NCI-H1105 (cell line): Measurements from ENCODE around the gene ERBB2.

ENCODE experiments used
- DNase-seq: peaks from one replicate; lab custom pipeline; 2025; lab: John Stamatoyannopoulos, UW

Gene ERBB2

DNA sequence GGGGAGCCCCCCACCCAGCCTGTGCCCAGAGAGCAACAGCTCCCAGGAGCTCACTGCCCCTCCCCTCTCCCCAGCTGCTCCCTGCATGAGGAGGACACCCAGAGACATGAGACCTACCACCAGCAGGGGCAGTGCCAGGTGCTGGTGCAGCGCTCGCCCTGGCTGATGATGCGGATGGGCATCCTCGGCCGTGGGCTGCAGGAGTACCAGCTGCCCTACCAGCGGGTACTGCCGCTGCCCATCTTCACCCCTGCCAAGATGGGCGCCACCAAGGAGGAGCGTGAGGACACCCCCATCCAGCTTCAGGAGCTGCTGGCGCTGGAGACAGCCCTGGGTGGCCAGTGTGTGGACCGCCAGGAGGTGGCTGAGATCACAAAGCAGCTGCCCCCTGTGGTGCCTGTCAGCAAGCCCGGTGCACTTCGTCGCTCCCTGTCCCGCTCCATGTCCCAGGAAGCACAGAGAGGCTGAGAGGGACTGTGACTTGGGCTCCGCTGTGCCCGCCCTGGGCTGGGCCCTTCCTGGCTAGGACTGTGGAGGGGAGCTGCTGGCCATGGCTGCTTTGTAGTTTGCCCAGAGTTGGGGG is 34.1 kb upstream of the ERBB2 start:
- DNase-seq: peak; percentile 18

DNA sequence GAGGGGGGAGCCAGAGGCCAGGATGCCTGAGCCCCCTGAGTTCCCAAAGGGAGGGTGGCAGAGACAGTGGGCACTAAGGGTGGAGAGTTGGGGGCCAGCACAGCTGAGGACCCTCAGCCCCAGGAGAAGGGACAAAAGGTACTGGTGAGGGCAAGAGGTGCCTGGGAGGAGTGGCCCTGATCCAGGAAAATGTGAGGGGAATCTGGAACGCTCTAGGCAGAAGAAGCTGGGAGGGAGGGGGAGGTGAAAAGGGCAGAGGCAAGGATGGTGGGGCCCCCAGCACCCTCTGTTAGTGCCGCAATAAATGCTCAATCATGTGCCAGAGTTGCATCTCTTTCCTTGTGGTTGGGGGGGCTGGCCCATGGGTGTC is 33.6 kb upstream of the ERBB2 start:
- no peak for DNase-seq

DNA sequence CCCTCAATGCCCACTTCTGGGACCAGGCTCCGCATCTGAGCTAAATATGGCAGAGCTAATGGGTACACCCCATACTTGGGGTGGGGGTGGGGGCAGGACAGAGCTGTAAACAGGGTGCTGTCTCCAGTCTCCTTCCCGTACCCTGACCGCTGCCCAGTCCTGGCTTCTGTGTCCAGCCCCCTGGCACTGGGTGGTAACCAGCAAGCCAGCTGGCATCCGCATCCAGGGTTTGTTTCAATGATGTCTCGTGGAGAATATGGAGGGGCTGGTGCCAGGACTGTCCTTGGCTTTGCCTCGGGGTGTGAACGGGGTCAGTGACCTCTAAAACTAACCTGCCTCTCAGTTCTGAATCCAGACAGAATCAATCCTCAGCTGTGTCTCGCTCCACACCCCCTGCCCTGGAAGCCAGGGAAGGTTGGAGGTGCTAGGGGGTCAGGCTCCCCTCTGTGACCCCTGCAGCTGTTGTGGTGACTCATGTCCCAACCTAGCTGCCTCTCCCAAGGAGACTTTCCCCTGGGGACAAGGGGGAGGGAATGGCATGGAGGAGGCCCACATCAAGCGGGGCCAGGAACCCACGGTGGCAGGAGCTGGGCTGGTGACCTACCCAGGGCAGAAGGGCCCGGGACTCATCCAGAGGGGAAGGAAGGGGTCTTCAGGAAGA is 33.1 kb upstream of the ERBB2 start:
- DNase-seq: no peak

DNA sequence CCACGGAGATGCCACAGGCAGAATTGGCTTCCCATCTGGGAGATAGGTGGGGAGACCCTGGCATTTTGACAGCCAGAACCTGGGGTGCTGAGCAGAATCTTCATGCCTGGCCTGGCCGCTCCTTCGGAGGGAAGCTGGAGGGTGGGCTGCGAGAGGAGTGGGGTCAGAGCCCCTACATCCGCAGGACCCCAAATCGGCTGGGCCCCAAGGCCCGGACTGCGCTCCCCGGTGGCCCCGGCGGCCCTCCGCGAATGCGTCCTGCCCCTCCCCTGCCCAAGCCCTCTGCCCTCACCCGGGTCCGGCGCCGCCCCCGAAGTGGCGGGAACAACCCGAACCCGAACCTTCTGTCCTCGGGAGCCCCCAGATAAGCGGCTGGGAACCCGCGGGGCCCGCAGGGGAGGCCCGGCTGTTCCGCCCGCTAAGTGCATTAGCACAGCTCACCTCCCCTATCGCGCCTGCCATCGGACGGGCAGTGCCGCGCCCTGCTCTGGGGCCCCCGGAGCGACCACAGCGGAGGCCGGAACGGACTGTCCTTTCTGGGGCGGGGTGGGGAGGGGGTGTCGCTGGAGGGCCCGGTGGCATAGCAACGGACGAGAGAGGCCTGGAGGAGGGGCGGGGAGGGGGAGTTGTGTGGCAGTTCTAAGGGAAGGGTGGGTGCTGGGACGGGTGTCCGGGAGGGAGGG is 32.5 kb upstream of the ERBB2 start:
- no peak for DNase-seq

DNA sequence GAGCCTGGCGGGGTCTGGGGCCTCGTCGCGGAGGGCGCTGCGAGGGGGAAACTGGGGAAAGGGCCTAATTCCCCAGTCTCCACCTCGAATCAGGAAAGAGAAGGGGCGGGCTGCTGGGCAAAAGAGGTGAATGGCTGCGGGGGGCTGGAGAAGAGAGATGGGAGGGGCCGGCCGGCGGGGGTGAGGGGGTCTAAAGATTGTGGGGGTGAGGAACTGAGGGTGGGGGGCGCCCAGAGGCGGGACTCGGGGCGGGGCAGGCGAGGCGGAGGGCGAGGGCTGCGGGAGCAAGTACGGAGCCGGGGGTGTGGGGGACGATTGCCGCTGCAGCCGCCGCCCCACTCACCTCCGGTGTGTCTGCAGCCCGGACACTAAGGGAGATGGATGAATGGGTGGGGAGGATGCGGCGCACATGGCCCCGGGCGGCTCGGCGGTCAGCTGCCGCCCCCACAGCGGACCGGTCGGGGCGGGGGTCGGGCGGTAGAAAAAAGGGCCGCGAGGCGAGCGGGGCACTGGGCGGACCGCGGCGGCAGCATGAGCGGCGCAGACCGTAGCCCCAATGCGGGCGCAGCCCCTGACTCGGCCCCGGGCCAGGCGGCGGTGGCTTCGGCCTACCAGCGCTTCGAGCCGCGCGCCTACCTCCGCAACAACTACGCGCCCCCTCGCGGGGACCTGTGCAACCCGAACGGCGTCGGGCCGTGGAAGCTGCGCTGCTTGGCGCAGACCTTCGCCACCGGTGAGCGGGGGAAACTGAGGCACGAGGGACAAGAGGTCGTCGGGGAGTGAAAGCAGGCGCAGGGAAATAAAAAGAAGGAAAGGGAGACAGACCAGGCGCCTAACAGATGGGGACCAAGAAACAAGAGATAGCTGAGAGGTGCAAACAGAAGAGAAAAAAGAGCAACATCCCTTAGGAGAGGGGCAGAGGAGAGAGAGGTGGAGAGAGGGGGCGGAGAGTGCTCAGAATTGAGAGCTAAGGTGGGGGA is 31.6 kb upstream of the ERBB2 start, which contains the start of gene PNMT:
Gene PNMT (plus strand): TSS at position 509 of the 980 bp plus-strand sequence. CDS start 23 bp downstream, at position 532.
- DNase-seq: peak; percentile 42

DNA sequence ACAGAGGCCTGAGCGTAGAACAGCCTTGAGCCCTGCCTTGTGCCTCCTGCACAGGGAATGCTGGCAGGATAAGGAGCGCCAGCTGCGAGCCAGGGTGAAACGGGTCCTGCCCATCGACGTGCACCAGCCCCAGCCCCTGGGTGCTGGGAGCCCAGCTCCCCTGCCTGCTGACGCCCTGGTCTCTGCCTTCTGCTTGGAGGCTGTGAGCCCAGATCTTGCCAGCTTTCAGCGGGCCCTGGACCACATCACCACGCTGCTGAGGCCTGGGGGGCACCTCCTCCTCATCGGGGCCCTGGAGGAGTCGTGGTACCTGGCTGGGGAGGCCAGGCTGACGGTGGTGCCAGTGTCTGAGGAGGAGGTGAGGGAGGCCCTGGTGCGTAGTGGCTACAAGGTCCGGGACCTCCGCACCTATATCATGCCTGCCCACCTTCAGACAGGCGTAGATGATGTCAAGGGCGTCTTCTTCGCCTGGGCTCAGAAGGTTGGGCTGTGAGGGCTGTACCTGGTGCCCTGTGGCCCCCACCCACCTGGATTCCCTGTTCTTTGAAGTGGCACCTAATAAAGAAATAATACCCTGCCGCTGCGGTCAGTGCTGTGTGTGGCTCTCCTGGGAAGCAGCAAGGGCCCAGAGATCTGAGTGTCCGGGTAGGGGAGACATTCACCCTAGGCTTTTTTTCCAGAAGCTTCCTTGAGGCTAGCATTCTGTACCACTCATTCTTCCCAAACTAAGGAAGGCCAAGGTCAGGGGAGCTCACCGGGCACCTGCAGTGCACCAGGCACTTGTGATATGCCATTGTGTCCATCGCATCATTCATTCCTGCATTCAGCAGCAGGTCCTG is 29.7 kb upstream of the ERBB2 start:
- no peak for DNase-seq

DNA sequence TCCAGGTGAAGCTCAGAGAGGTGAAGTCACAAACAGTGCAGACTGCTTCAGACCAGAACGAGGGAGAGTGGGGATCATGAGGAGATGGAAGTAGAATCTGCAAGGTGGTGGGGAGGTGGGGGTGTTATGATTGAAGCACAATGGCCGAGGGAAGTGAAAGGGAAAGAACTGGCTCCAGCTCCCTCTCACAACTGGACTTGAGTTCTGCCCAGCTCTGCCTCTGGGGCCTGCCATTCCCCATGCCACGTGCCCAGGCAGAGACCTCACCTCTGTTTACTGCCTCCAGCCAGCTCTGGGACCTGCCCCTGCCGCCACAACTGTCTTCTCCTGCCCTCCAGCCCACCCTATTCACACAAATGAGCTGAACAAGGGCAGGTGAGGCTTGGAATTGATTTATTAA is 29.1 kb upstream of the ERBB2 start:
- no peak for DNase-seq

DNA sequence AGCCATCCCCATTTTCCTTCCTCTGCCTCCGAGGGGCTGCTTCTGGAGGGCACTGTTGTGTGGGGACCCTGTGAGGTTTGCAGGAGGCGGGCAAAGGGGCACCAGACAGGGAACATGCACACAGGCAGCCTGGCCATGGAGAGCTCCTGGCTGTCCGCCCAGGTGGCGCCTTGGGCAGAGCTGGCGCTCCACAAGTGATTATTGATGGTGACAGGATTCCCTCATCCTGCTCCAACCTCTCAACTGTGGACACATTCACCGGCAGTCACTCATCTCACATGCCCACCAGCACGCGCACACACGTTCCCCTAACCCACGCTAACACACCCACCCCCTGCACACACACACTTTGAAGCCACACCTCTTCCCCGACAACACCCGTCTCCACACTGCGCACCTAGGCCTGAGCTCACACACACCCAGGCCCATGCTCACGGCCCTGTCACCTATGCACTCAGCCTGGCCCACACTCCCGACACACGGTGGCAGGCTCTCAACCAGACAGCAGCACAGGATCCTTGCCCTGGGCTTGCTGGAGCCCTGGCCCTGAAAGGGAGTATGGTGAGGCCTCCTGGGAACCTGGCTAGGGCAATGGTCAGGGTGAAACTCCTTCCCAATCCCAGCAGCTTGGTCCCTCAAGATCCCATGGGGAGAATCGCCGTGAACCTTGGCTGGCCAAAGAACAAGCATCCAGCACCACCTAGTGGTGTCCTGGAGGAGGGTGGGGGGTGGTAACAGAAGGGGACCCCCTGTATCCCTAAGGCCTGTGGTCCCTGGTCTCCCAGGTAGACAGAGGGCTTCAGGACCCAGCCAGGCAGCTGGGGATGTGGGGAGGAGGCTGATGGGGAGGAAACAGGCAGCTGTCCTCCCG is 28.0 kb upstream of the ERBB2 start:
- no peak for DNase-seq

DNA sequence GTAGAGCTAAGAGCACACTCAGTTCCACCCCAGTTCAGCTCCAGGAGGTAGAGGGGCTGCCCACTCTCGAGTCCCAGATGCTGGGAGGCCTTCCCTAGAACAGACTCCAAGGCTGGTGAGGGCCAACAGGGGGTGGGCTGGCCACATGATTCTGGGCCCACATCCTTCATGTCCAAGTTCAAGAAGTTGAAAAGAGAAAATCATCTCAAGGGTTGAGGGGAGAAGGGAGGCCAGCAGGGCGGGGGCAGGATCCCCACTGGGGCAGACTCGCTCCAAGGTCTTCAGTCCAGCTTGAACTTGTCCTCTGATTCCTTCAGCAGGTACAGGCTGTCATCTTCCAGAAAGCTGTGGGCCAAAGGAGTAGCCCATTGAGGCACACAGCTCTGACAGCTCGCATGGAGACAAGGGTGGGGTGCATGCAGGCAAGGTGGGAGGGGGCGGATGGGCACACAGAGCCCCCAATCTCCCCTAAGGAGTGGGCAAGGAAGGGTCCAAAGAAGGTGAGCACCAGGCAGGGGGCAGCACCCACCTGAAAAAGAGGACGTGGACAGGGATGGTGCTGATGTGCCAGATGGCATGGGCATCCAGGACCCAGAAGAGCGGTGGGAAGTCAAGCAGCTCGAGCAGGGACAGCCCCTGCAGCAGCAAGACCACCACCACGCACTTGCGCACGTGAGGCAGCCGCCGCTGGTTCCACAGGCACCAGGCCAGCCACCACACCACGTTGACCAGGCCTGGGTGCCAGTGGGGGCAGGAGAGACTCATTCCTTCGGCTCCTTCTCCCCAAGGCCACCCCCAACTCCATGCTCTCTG is 27.1 kb upstream of the ERBB2 start:
- no peak for DNase-seq

DNA sequence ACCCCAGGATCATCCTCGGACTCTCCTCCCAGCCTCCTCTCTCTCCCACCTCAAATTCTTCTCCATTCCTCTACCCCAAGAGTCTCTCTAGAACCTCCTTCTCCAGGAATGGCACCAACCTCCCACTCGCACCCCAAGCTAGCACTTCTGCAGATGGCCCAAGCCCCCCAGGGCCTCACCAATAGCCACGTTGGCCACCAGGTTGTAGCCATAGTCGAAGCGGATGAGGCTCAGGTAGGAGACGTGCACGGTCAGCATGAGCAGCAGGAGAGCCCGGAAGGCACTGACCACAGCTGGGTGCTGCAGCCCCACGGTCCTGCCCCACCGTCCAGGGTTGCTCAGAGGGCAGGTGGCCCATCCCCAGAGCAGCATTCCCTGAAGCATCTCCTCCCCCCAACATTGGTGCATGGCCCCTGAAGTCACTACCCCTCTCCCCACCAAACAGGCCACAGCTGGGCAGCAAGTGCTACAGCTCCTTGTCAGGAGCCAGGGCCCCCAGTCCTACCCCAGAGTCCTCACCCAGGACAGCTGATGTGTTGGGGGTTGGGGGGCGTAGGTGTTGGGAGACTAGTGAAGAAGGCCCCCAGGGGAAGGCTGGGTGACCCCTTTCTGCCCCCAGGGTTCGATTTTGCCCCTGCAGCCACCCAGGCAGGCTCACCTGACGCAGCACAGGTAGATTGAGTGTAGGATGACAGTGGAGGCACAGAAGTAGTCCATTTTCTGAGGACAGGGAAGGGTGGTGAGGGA is 26.4 kb upstream of the ERBB2 start:
- no peak for DNase-seq

DNA sequence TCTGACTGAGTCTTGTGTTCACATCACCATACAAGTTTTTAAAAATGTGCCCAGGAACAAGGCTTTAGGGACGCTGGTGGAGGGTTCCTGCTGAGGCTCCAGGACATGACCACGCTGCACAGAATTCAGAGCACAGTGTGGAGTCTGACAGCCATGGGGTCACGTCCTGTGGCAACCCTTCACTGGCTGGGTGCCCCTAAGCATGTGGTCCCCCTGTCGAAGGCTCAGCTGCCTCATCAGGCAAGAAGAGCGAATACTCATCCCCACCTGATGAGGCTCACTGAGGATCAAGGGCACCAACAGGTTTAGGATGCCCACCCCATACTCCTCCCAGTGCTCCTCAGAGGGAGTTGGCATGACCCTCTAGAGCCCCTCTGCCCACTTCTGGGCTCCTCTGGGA is 25.7 kb upstream of the ERBB2 start:
- no peak for DNase-seq

DNA sequence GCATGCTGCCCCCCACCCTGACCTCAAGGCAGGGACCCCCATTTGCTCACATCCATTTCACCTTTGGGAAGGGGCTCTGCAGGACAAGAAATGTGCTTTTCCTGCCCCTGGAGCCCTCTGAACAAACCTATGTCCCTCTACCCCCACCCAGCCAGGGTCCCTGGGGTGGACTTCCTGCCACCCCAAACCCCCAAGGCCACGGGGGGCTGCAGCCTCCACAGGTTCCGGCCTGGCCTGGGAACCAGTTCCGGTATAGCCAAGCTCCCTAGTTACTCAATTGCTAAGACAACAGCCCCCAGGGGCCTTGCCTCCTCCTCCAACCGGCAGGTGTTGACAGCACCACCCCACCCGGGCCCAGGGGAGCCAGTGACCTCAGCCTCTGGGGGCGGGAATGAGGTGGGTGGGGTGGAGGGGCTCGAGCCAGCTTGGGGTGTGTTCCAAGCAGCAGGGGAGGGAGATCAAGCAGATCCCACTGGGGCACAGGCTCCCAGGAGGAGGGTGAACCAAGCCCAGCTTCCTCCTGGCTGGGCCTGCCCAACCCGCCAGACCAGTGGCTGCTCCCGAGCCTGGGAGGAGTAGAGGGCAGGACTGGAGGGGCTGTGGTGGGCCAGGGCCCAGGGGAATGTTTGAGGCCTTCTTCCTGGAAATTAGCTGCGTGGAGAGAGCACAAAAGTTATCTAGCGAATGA is 25.0 kb upstream of the ERBB2 start:
- no peak for DNase-seq

DNA sequence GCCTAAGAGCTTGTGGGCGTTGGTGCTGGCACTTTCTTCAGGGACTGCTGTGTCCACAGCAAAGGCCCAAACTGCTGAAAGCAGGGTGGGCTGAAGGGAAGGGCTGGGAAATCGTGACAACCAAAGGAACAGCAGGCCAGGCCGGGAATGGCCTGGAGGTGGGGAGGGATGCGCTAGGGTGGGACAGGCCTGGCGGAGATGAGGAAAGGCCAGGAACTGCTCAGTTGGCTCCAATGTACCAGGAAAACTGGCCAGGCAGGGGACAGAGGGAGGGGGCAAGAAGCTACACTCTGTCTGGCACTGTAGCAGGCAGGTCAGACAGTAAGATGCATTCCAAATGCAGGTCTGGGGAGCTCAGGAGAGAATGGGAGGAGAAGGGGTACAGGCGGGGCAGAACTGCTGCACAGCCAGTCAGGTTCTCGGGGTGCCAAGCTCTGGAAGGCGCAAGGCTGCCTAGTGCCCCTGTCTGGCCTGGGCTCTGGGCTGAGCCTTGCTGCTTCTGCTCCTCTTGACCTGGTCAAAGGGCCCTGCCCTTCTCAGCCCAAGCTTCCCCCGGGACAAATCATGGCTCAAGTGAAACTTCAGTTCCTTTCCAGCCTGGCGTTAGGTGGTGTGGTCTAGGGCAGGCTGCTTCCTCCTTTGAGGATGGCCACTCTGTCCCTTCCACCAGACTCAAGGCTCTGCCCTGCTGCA is 24.3 kb upstream of the ERBB2 start:
- DNase-seq: no peak

DNA sequence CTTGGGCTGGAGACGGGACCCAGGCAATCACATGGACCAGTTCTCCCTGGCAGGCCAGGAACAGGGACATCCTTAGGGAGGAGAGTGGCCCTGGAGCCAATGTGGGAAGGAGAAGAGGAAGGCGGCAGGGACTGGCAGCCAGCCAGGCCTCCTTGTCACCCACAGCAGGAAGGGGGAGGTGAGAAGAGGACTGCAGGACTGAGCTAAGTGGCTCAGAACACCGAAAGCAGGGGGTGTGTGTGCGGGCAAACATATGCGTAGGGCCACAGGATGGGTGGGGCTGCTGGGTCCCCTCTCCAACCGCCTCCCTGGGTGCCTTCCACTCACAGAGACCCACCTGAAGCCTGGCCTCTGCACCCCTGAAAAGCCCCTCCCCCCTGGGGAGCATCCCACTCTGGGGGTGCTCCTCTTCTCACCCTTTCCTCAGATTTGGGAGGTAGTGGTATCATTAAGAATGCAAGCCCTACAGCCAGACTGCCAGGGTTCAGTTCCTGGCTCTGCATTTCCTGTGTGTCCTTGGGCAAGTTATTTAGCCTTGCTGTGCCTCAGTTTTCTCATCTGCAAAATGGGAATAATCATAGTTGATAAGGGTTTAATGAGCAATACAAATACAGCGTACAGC is 23.6 kb upstream of the ERBB2 start:
- peak; percentile 12 for DNase-seq

DNA sequence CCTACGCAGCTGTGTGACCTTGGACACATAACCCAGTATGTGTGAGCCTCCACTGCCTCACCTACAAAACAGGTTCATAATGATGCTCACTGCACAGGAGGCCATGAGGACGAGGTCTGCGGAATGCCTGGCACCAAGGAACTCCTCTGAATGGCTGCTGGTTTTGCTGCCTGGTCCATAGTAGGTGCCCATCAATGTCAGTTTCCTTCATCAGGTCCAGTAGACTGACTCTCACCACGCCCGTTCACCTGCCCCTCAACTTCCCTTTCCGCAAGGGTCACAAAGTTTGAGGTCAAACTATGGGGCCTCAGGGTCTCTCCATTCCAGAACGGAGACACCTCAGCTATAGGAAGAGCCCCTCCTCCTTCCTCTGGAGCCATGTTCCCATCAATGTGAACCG is 22.8 kb upstream of the ERBB2 start:
- DNase-seq: no peak

DNA sequence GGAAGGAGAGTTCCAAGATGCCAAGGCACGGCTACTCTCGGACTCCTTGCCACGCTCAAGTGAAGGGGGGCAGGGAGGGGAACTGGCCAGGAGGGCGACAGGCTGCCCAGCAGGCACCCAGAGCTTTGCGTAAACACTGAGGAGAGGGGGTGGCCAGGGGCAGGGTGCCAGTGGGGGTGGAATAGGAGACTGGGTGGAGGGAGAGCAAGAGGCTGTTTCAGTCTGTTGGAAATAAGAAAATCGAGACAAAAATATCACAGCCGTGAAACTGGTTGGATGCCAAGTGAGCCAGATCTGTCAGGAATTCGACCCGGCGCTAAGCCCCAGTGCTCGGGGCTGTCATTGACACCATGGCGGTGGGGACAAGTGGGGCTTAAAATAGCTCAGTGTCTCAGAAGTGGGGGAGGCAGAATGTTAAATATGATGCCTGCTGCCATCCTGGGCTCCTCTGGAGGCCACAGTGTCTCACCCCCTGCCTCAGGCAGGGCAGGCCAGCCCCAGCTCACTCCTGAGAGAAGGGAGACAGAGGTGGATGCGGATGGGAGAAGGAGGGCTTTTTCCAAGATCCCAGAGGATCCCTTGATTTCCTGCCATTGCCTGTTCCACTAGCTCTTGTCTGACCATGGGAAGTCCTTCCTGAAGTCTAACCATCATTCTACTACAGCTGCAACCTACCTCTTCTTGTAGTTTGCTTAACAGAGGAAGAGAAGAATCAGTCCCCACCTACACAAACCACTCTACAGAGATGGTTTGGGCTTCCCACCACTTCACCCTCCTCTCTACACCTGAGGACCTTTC is 22.1 kb upstream of the ERBB2 start:
- no peak for DNase-seq
